H1 (cell line): ENCODE data around the gene GMIP.

ENCODE experiments used
- CHD1 ChIP-seq: IDR thresholded peaks from 2 replicates; pipeline ENCODE4 v1.6.1; 2012; ENCODE audit warnings: low read depth, low read length, improper control_type of control experiment
- CTCF ChIP-seq, 3 experiments: IDR thresholded peaks; 1 replicate in 2 of 3; 2 replicates in 1 of 3; pipeline versions ENCODE4 v1.5.1 to v1.6.1; 2011; ENCODE audit warnings: low read length in 3 of 3, mild to moderate bottlenecking in 3 of 3, inconsistent platforms in 2 of 3, low read depth in 1 of 3, moderate library complexity in 1 of 3; ENCODE audit not compliant: insufficient read depth in 1 of 3; ENCODE audit errors: control extremely low read depth in 1 of 3
- EZH2 ChIP-seq: fragments of 200-600 bp; sonication (generic); IDR thresholded peaks from 2 replicates; pipeline ENCODE4 v1.7.1; 2012; ENCODE audit warnings: low read depth, mild to moderate bottlenecking, moderate library complexity, low read length, inconsistent platforms; ENCODE audit not compliant: severe bottlenecking
- GABPA ChIP-seq: IDR thresholded peaks from 2 replicates; pipeline ENCODE4 v1.6.1; 2011; ENCODE audit warnings: mild to moderate bottlenecking, low read length, moderate library complexity, borderline replicate concordance; ENCODE audit not compliant: insufficient read depth
- POLR2A ChIP-seq, 2 experiments: IDR thresholded peaks; 1 replicate in 1 of 2; 2 replicates in 1 of 2; pipeline ENCODE4 v1.6.1; 2011; ENCODE audit warnings: low read depth in 2 of 2, low read length in 2 of 2, mild to moderate bottlenecking in 2 of 2; ENCODE audit errors: control extremely low read depth in 1 of 2
- POLR2AphosphoS5 ChIP-seq: IDR thresholded peaks from 2 replicates; pipeline ENCODE4 v1.6.1; 2011; ENCODE audit warnings: low read depth, low read length
- RFX5 ChIP-seq: IDR thresholded peaks from 2 replicates; pipeline ENCODE4 v1.6.1; 2011; ENCODE audit warnings: low read depth, low read length, improper control_type of control experiment, borderline replicate concordance
- USF2 ChIP-seq: IDR thresholded peaks from 2 replicates; pipeline ENCODE4 v1.6.1; 2011; ENCODE audit warnings: low read length, improper control_type of control experiment

GRCh38 chr19:19668230-19669012, 25.0 kb upstream of the GMIP start, which contains the start of gene ZNF101:
- no peak for TF ChIP-seq RFX5
- TF ChIP-seq POLR2A (IDR thresholded peaks at IDR 0.05; ENCODE audit: control extremely low read depth in 1 of 2, low read depth in 2 of 2, low read length in 2 of 2) = peak; percentile 72 to 90
- TF ChIP-seq GABPA = peak; percentile 67; the same call in 1 of the 2 replicates
- no peak for TF ChIP-seq CTCF (IDR thresholded peaks at IDR 0.05; ENCODE audit: control extremely low read depth in 1 of 3, insufficient read depth in 1 of 3, low read depth in 1 of 3, low read length in 3 of 3)
- no peak for TF ChIP-seq USF2
- TF ChIP-seq POLR2AphosphoS5 = peak; percentile 54
- no peak for TF ChIP-seq EZH2
- no peak for TF ChIP-seq CHD1
